K562 (cell line): Measurements from ENCODE around the gene CLIP2. TPM values are rescaled to one million over a fixed set of nuclear protein-coding genes. Genes with fewer than 3 reads are reported as not detected.

Experiments used
- ATAC-seq: fragments of 200-7000 bp; cut with Tn5 transposase; 3 replicates; pipeline ENCODE4 v1.9.1; 2020; ENCODE audit warnings: moderate library complexity
- BruUV-seq: library from RNA; stranded (reverse); fragments of 400-500 nt; replicated peaks from 2 replicates; lab custom pipeline; 2021; lab: Mats Ljungman, UMichigan
- CTCF ChIA-PET: fragments of 300-600 bp; formaldehyde crosslinking; extraction: SDS; loops from one replicate; lab custom pipeline; 2021; ENCODE audit warnings: low intra/inter-chr PET ratio; lab: Yijun Ruan, JAX
- POLR2A ChIA-PET: fragments of 300-600, 350-650 bp; sonication (Branson Sonifier 250); formaldehyde crosslinking; extraction: SDS; loops from one replicate; lab custom pipeline; 2021; ENCODE audit warnings: antibody characterized with exemption, inconsistent platforms; lab: Yijun Ruan, JAX
- DNase-seq, 4 experiments: peaks; one replicate each; pipeline versions ENCODE4 v3.0.0 to v3.0.0-alpha.2; 2011 to 2018; ENCODE audit warnings: low spot score in 3 of 4, mixed read lengths in 3 of 4; ENCODE audit errors: extremely low read depth in 1 of 4
- FAIRE-seq: peaks from 2 replicates; lab custom pipeline; 2011; peaks lifted over from hg19 to GRCh38; lab: Jason Lieb, UNC
- H2AFZ ChIP-seq: 2 replicates; pipeline ENCODE4 v1.6.0; 2011; ENCODE audit warnings: low read depth, low read length, control low read depth, inconsistent platforms
- H3K27ac ChIP-seq: fragments of 200-600 bp; 3 replicates; pipeline ENCODE4 v1.8.0; 2011; ENCODE audit warnings: low read depth, mild to moderate bottlenecking, control low read depth, inconsistent platforms, low read length, moderate library complexity, mixed read lengths; ENCODE audit errors: extremely low read depth
- H3K27me3 ChIP-seq, 2 experiments: fragments of 300-600 bp in 1 of 2; 2 replicates in 1 of 2; 3 replicates in 1 of 2; pipeline versions ENCODE4 v1.6.0 to v1.8.0; 2011; ENCODE audit warnings: inconsistent platforms in 2 of 2, low read length in 2 of 2, mild to moderate bottlenecking in 1 of 2, mixed read lengths in 1 of 2, moderate library complexity in 1 of 2; ENCODE audit not compliant: control insufficient read depth in 2 of 2, insufficient read depth in 2 of 2
- H3K36me3 ChIP-seq: fragments of 300-600 bp; 3 replicates; pipeline ENCODE4 v1.8.0; 2011; ENCODE audit warnings: mild to moderate bottlenecking, low read length, inconsistent platforms; ENCODE audit not compliant: control insufficient read depth, insufficient read depth
- H3K4me1 ChIP-seq, 2 experiments: fragments of 200-600 bp in 1 of 2; replicated peaks in 1 of 2; 2 replicates in 1 of 2; 3 replicates in 1 of 2; pipeline versions ENCODE4 v1.5.1 to v1.8.0; 2011; ENCODE audit warnings: inconsistent platforms in 2 of 2, low read length in 2 of 2, mild to moderate bottlenecking in 1 of 2, mixed read lengths in 1 of 2, moderate library complexity in 1 of 2; ENCODE audit not compliant: control insufficient read depth in 2 of 2, insufficient read depth in 2 of 2
- H3K4me2 ChIP-seq: 2 replicates; pipeline ENCODE4 v1.6.1; 2011; ENCODE audit warnings: low read length, control low read depth, inconsistent platforms, mixed read lengths; ENCODE audit not compliant: insufficient read depth
- H3K4me3 ChIP-seq: fragments of 200-600 bp; sonication (generic), shearing (Covaris generic); 2 replicates; pipeline ENCODE4 v1.5.1; 2016; ENCODE audit warnings: control low read depth, inconsistent platforms
- H3K79me2 ChIP-seq: fragments of 200-600 bp; 3 replicates; pipeline ENCODE4 v1.8.0; 2011; ENCODE audit warnings: low read length, inconsistent platforms; ENCODE audit not compliant: control insufficient read depth, insufficient read depth
- H3K9ac ChIP-seq, 2 experiments: 2 replicates each; pipeline versions ENCODE4 v1.6.0 to v1.6.1; 2011; ENCODE audit warnings: low read depth in 2 of 2, low read length in 2 of 2, control low read depth in 1 of 2, inconsistent platforms in 1 of 2, mild to moderate bottlenecking in 1 of 2, mixed read lengths in 1 of 2; ENCODE audit not compliant: insufficient read depth in 1 of 2
- H3K9me1 ChIP-seq: one replicate; pipeline ENCODE4 v1.6.0; 2011; ENCODE audit warnings: inconsistent platforms, mild to moderate bottlenecking, low read length, moderate library complexity; ENCODE audit not compliant: control insufficient read depth, insufficient read depth
- H3K9me3 ChIP-seq: replicated peaks from 2 replicates; pipeline ENCODE4 v1.5.1; 2011; ENCODE audit warnings: low read depth, low read length, inconsistent platforms; ENCODE audit not compliant: control insufficient read depth, insufficient read depth
- H4K20me1 ChIP-seq: replicated peaks from 2 replicates; pipeline ENCODE4 v1.6.1; 2011; ENCODE audit warnings: low read length, inconsistent platforms, mixed read lengths; ENCODE audit not compliant: control insufficient read depth, insufficient read depth
- HMGN3 ChIP-seq: IDR thresholded peaks from 2 replicates; pipeline ENCODE4 v1.6.1; 2011; ENCODE audit warnings: borderline replicate concordance, low read depth, mild to moderate bottlenecking, mixed read lengths, low read length; ENCODE audit not compliant: insufficient read length; ENCODE audit errors: extremely low read depth
- MXI1 ChIP-seq: IDR thresholded peaks from 2 replicates; pipeline ENCODE4 v1.6.1; 2011; ENCODE audit warnings: low read depth, mild to moderate bottlenecking, improper control_type of control experiment, low read length
- RFX5 ChIP-seq: IDR thresholded peaks from 2 replicates; pipeline ENCODE4 v1.6.1; 2011; ENCODE audit warnings: low read depth, mild to moderate bottlenecking, improper control_type of control experiment, low read length
- ZNF121 ChIP-seq: sonication (generic); formaldehyde crosslinking; conservative IDR thresholded peaks from 2 replicates; pipeline ENCODE4 v1.8.0; 2022; ENCODE audit warnings: missing genetic modification reagents
- ZNF175 ChIP-seq: fragments of 200-800 bp; sonication (Bioruptor generic); IDR thresholded peaks from 2 replicates; pipeline ENCODE4 v1.6.1; 2016; ENCODE audit warnings: low read depth, mild to moderate bottlenecking, missing genetic modification characterization, missing compliant biosample characterization
- WGBS: fragments of 100-300 bp; shearing (Covaris generic); methylation state at CpG from one replicate; pipeline ENCODE4 v1.1.6; 2016; ENCODE audit warnings: low coverage, mixed read lengths; ENCODE audit not compliant: insufficient coverage; ENCODE audit errors: missing lambda C conversion rate; 5-methylcytosine and 5-hydroxymethylcytosine counted together
- in situ Hi-C: fragments of 300-500 bp; cut with MboI; formaldehyde crosslinking; loops from 4 replicates; pipeline ENCODE4 v1.15.0; 2018; ENCODE audit warnings: inconsistent platforms, mixed read lengths
- intact Hi-C: fragments of 100-400 bp; cut with micrococcal nuclease; formaldehyde crosslinking; loops from 2 replicates; pipeline ENCODE4 v1.14.2; 2022
- polyA plus RNA-seq, 8 experiments: library from polyadenylated mRNA; depleted of rRNA in 4 of 8; stranded (reverse) in 5 of 8; unstranded in 3 of 8; fragments of >200 nt; fragmentation: Nextera tagmentation in 2 of 8; fragmentation: Illumina TruSeq in 1 of 8; extraction: Ambion mirVana in 2 of 8; extraction: Trizol in 1 of 8; gene quantifications; 2 replicates each; pipeline versions ENCODE4 v1.2.1 to v1.2.3, GENCODE V29; 2011 to 2014; ENCODE audit warnings: inconsistent platforms in 1 of 8, missing spikeins in 1 of 8
- total RNA-seq, 7 experiments: library from RNA; depleted of rRNA in 6 of 7; stranded (reverse); fragments of >200 nt in 6 of 7; fragmentation: Illumina TruSeq in 2 of 7; extraction: Trizol in 2 of 7; gene quantifications; 2 replicates each; pipeline versions ENCODE4 v1.2.1 to v1.2.3, GENCODE V29; 2011 to 2021; ENCODE audit warnings: low replicate concordance in 1 of 7

CLIP2 gene
- total and polyA plus RNA-seq, 9 of the 15 experiments (the other 6 are each of a cell fraction or from before 2014, with no cell fraction given), result 0.07 to 5.4 (median 2.1) TPM

DNA sequence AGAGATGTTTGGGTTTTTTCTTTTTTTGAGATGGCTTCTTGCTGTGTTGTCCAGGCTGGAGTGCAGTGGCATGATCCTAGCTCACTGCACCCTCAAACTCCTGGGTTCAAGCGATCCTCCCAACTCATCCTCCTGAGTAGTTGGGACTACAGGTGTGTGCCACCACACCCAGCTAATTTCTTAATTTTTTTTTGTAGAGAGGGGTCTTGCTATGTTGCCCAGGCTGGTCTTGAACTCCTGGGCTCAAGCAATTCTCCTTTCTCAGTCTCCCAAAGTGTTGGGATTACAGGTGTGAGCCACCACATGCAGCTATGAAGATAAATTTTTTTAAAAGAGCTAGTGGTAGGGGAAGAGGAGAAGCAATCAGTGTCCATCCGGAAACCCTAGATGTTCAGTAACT is 56.8 kb downstream of the CLIP2 start:
- no peak for DNase-seq
- BruUV-seq, result no TSS peak
- peak; percentile 64; the same call in 1 of the 2 replicates for TF ChIP-seq ZNF121 (CRISPR knock-in tag)
- TF ChIP-seq HMGN3, result no peak

DNA sequence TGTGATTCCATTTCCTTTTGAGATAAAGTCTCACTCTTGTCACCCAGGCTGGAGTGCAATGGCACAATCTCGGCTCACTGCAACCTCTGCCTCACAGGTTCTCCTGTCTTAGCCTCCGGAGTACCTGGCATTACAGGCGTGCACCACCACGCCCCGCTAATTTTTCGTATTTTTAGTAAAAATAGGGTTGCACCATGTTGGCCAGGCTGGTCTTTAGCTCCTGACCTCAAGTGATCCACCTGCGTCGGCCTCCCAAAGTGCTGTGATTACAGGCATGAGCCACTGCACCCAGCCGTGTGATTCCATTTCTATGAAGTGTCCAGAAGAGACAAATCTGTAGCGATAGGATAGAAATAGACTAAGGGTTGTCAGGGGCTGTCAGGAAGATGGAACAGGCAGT is 60.4 kb downstream of the CLIP2 start:
- TF ChIP-seq RFX5 (no peak), ZNF175 (CRISPR knock-in tag) (no peak), MXI1 (no peak)
- Histone ChIP-seq H3K4me3 (no peak overlapping the region), H3K27ac (no peak overlapping the region), H3K27me3 (no peaks in the 10 kb centered on the region), H3K36me3 (no peaks in the 10 kb centered on the region), H3K79me2 (no peaks in the 10 kb centered on the region), H3K4me1 (peaks cover 0 to 4% of the 10 kb centered on the region in 2 experiments; a peak in 1 of 5 replicates), H3K9ac (no peak overlapping the region), H3K4me2 (no peak overlapping the region), H3K9me3 (no peaks in the 10 kb centered on the region), H4K20me1 (no peaks in the 10 kb centered on the region), H3K9me1 (no peaks in the 10 kb centered on the region), H2AFZ (no peak overlapping the region)
- CTCF ChIA-PET, result interaction anchor here (0.6 kb wide), 1 partner anchor 36 kb away, joined by 3 read pairs; no protein-coding TSS in a partner anchor
- no peak for FAIRE-seq
- intact Hi-C loops (no loop called here), in situ Hi-C loops (no loop called here)
- no peak for DNase-seq
- POLR2A ChIA-PET, result no interaction called here
- ATAC-seq, result no peak
- 12% methylated on average over 10 of the region's 10 CpGs for WGBS
- BruUV-seq, result no TSS peak

More for the DNA sequence above, 56.8 kb downstream of the CLIP2 start:
- peak; percentile 40 for FAIRE-seq
- Histone ChIP-seq H3K4me3 (no peak overlapping the region), H3K4me2 (no peak overlapping the region), H3K27ac (no peak overlapping the region), H4K20me1 (0 out of 2 replicates have a peak, but pooled peaks cover 4% of the 10 kb centered on the region), H3K79me2 (no peaks in the 10 kb centered on the region), H3K36me3 (no peaks in the 10 kb centered on the region), H3K9me1 (peaks cover 5% of the 10 kb centered on the region), H3K9ac (no peak overlapping the region), H3K9me3 (no peaks in the 10 kb centered on the region), H3K4me1 (peaks cover 0 to 4% of the 10 kb centered on the region in 2 experiments; a peak in 3 of 5 replicates), H3K27me3 (no peaks in the 10 kb centered on the region; a peak in 1 of 5 replicates), H2AFZ (no peak overlapping the region)
- in situ Hi-C loops (no loop called here), intact Hi-C loops (no loop called here)
- ATAC-seq, result no peak
- CTCF ChIA-PET, result no interaction called here
- POLR2A ChIA-PET, result interaction anchor here (0.8 to 2.7 kb wide), 2 partner anchors 13 to 28 kb away, joined by 3 to 9 read pairs; no protein-coding TSS in a partner anchor
- WGBS, result 44% methylated on average over 2 of the region's 2 CpGs
